HepG2 (cell line): Measurements from ENCODE around the gene RUVBL2. TPM values are rescaled to one million over a fixed set of nuclear protein-coding genes. Genes with fewer than 3 reads are reported as not detected.

ENCODE experiments used
- ATRX ChIP-seq: sonication (generic); formaldehyde crosslinking; IDR thresholded peaks from 2 replicates; pipeline ENCODE4 v1.4.0; 2020; ENCODE audit warnings: missing genetic modification reagents, borderline replicate concordance
- PCBP2 ChIP-seq: fragments of 200-400 bp; formaldehyde crosslinking; optimal IDR thresholded peaks from 2 replicates; pipeline ENCODE3; 2018; ENCODE audit warnings: low read length, low read depth; ENCODE audit not compliant: poor library complexity, severe bottlenecking
- RFX3 ChIP-seq: IDR thresholded peaks from 2 replicates; pipeline ENCODE4 v1.6.1; 2016; ENCODE audit warnings: missing biosample characterization, missing genetic modification reagents
- STAG1 ChIP-seq: sonication (generic); formaldehyde crosslinking; IDR thresholded peaks from 2 replicates; pipeline ENCODE4 v1.4.0; 2020; ENCODE audit warnings: missing genetic modification reagents
- ZNF629 ChIP-seq: sonication (generic); formaldehyde crosslinking; conservative IDR thresholded peaks from 2 replicates; pipeline ENCODE4 v1.5.0; 2020; ENCODE audit warnings: missing genetic modification reagents
- ZNF678 ChIP-seq: sonication (generic); formaldehyde crosslinking; IDR thresholded peaks from 2 replicates; pipeline ENCODE4 v1.4.0; 2020; ENCODE audit warnings: mild to moderate bottlenecking, missing genetic modification reagents
- polyA plus RNA-seq, 8 experiments: library from polyadenylated mRNA; depleted of rRNA in 3 of 8; stranded (reverse) in 7 of 8; unstranded in 1 of 8; fragments of >200 nt; fragmentation: Illumina TruSeq in 4 of 8; extraction: Trizol in 4 of 8; gene quantifications; 2 replicates each; pipeline versions ENCODE4 v1.2.1 to v1.2.3, GENCODE V29; 2011 to 2016; ENCODE audit warnings: low read depth in 4 of 8, missing spikeins in 1 of 8, mixed read lengths in 1 of 8; ENCODE audit not compliant: insufficient read depth in 1 of 8
- total RNA-seq, 5 experiments: library from RNA; depleted of rRNA; stranded (reverse); fragments of >200 nt; fragmentation: Illumina TruSeq; extraction: Trizol; gene quantifications; 2 replicates each; pipeline ENCODE4 v1.2.3, GENCODE V29; 2016; ENCODE audit warnings: low read depth in 1 of 5
- TF ChIP-seq, protein P1 (sequence below): sonication (generic); IDR thresholded peaks from 2 replicates; pipeline ENCODE4 v1.6.1; 2016; ENCODE audit warnings: low read depth, borderline replicate concordance
- TF ChIP-seq, protein P2 (sequence below): sonication (generic); formaldehyde crosslinking; IDR thresholded peaks from one replicate; pipeline ENCODE4 v1.5.1; 2020; ENCODE audit warnings: mild to moderate bottlenecking, missing genetic modification reagents; ENCODE audit errors: not compliant biosample characterization
- TF ChIP-seq, protein P3 (sequence below): sonication (generic); formaldehyde crosslinking; IDR thresholded peaks from 2 replicates; pipeline ENCODE4 v1.9.0; 2021; ENCODE audit warnings: missing genetic modification reagents, borderline replicate concordance
- TF ChIP-seq, protein P4 (sequence below): sonication (generic); formaldehyde crosslinking; IDR thresholded peaks from 2 replicates; pipeline ENCODE4 v1.9.0; 2021; ENCODE audit warnings: missing genetic modification reagents, borderline replicate concordance
- TF ChIP-seq, protein P5 (sequence below): sonication (generic); formaldehyde crosslinking; IDR thresholded peaks from 2 replicates; pipeline ENCODE4 v1.8.1; 2023; ENCODE audit warnings: mild to moderate bottlenecking, missing genetic modification reagents
- TF ChIP-seq, protein P6 (sequence below): sonication (generic); formaldehyde crosslinking; IDR thresholded peaks from 2 replicates; pipeline ENCODE4 v1.4.0; 2020; ENCODE audit warnings: missing genetic modification reagents

Gene RUVBL2
- total and polyA plus RNA-seq, 2 of the 13 experiments (the other 11 are each of a cell fraction or from before 2014, with no cell fraction given): 120 to 122 TPM

DNA sequence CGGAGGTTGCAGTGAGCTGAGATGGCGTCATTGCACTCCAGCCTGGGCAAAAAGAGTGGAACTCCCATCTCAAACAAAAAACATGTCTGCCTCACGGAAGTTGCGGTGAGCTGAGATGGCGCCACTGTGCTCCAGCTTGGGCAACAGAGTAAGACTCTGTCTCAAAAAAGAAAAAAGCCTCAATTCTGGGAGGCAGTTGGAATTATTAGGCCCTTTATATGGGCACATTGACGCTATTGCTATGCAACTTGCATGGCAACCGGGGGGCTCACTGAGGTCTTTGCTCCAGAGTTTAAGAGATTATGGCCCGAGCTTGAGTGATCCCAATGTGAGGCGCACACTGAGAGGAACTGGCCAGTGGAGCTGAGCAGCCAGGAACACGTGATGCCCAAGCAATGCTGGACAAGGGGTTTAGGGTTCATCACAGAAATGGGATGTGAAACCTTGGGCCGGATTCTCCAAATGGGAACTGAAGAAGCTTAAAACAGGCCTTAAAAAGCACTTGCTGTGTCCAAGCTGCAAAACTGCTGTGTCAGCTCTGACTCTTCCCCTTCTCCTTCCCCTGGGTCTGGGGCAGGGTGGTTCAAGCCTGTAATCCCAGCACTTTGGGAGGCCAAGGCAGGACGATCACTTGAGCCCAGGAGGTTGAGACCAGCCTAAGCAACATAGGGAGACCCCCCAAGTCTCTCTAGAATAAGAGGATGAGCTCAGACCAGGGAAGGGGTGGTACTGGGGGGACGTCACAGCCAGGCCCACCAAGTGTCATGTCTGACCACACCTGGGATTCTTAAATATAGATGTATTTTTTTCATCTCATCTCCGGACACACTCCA lies 26.1 kb upstream of the RUVBL2 start (continued):
- TF ChIP-seq, protein P1, sequence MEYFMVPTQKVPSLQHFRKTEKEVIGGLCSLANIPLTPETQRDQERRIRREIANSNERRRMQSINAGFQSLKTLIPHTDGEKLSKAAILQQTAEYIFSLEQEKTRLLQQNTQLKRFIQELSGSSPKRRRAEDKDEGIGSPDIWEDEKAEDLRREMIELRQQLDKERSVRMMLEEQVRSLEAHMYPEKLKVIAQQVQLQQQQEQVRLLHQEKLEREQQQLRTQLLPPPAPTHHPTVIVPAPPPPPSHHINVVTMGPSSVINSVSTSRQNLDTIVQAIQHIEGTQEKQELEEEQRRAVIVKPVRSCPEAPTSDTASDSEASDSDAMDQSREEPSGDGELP: no peak
- TF ChIP-seq, protein P2, sequence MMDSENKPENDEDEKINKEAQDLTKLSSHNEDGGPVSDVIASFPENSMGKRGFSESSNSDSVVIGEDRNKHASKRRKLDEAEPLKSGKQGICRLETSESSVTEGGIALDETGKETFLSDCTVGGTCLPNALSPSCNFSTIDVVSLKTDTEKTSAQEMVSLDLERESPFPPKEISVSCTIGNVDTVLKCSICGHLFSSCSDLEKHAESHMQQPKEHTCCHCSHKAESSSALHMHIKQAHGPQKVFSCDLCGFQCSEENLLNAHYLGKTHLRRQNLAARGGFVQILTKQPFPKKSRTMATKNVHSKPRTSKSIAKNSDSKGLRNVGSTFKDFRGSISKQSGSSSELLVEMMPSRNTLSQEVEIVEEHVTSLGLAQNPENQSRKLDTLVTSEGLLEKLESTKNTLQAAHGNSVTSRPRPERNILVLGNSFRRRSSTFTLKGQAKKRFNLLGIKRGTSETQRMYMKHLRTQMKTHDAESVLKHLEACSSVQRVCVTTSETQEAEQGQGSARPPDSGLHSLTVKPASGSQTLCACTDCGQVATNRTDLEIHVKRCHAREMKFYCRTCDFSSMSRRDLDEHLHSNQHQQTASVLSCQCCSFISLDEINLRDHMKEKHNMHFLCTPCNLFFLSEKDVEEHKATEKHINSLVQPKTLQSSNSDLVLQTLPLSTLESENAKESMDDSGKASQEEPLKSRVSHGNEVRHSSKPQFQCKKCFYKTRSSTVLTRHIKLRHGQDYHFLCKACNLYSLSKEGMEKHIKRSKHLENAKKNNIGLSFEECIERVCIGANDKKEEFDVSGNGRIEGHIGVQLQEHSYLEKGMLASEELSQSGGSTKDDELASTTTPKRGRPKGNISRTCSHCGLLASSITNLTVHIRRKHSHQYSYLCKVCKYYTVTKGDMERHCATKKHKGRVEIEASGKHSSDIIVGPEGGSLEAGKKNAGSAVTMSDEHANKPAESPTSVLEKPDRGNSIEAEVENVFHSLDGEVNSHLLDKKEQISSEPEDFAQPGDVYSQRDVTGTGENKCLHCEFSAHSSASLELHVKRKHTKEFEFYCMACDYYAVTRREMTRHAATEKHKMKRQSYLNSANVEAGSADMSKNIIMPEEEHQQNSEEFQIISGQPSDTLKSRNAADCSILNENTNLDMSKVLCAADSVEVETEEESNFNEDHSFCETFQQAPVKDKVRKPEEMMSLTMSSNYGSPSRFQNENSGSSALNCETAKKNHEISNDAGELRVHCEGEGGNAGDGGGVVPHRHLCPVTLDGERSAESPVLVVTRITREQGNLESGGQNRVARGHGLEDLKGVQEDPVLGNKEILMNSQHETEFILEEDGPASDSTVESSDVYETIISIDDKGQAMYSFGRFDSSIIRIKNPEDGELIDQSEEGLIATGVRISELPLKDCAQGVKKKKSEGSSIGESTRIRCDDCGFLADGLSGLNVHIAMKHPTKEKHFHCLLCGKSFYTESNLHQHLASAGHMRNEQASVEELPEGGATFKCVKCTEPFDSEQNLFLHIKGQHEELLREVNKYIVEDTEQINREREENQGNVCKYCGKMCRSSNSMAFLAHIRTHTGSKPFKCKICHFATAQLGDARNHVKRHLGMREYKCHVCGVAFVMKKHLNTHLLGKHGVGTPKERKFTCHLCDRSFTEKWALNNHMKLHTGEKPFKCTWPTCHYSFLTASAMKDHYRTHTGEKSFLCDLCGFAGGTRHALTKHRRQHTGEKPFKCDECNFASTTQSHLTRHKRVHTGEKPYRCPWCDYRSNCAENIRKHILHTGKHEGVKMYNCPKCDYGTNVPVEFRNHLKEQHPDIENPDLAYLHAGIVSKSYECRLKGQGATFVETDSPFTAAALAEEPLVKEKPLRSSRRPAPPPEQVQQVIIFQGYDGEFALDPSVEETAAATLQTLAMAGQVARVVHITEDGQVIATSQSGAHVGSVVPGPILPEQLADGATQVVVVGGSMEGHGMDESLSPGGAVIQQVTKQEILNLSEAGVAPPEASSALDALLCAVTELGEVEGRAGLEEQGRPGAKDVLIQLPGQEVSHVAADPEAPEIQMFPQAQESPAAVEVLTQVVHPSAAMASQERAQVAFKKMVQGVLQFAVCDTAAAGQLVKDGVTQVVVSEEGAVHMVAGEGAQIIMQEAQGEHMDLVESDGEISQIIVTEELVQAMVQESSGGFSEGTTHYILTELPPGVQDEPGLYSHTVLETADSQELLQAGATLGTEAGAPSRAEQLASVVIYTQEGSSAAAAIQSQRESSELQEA (CRISPR knock-in tag): peak; percentile 29
- no peak for TF ChIP-seq ZNF678 (CRISPR knock-in tag)
- TF ChIP-seq, protein P3, sequence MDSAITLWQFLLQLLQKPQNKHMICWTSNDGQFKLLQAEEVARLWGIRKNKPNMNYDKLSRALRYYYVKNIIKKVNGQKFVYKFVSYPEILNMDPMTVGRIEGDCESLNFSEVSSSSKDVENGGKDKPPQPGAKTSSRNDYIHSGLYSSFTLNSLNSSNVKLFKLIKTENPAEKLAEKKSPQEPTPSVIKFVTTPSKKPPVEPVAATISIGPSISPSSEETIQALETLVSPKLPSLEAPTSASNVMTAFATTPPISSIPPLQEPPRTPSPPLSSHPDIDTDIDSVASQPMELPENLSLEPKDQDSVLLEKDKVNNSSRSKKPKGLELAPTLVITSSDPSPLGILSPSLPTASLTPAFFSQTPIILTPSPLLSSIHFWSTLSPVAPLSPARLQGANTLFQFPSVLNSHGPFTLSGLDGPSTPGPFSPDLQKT (CRISPR knock-in tag): no peak
- TF ChIP-seq RFX3 (CRISPR knock-in tag): no peak
- TF ChIP-seq STAG1 (CRISPR knock-in tag): no peak
- TF ChIP-seq, protein P4, sequence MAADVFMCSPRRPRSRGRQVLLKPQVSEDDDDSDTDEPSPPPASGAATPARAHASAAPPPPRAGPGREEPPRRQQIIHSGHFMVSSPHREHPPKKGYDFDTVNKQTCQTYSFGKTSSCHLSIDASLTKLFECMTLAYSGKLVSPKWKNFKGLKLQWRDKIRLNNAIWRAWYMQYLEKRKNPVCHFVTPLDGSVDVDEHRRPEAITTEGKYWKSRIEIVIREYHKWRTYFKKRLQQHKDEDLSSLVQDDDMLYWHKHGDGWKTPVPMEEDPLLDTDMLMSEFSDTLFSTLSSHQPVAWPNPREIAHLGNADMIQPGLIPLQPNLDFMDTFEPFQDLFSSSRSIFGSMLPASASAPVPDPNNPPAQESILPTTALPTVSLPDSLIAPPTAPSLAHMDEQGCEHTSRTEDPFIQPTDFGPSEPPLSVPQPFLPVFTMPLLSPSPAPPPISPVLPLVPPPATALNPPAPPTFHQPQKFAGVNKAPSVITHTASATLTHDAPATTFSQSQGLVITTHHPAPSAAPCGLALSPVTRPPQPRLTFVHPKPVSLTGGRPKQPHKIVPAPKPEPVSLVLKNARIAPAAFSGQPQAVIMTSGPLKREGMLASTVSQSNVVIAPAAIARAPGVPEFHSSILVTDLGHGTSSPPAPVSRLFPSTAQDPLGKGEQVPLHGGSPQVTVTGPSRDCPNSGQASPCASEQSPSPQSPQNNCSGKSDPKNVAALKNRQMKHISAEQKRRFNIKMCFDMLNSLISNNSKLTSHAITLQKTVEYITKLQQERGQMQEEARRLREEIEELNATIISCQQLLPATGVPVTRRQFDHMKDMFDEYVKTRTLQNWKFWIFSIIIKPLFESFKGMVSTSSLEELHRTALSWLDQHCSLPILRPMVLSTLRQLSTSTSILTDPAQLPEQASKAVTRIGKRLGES (CRISPR knock-in tag): no peak
- TF ChIP-seq ZNF629 (CRISPR knock-in tag): 0 out of 2 replicates have a peak, but pooled peaks have one; percentile 5
- no peak for TF ChIP-seq ATRX (CRISPR knock-in tag)
- TF ChIP-seq, protein P5, sequence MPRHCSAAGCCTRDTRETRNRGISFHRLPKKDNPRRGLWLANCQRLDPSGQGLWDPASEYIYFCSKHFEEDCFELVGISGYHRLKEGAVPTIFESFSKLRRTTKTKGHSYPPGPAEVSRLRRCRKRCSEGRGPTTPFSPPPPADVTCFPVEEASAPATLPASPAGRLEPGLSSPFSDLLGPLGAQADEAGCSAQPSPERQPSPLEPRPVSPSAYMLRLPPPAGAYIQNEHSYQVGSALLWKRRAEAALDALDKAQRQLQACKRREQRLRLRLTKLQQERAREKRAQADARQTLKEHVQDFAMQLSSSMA (CRISPR knock-in tag): no peak
- TF ChIP-seq PCBP2: no peak
- TF ChIP-seq, protein P6, sequence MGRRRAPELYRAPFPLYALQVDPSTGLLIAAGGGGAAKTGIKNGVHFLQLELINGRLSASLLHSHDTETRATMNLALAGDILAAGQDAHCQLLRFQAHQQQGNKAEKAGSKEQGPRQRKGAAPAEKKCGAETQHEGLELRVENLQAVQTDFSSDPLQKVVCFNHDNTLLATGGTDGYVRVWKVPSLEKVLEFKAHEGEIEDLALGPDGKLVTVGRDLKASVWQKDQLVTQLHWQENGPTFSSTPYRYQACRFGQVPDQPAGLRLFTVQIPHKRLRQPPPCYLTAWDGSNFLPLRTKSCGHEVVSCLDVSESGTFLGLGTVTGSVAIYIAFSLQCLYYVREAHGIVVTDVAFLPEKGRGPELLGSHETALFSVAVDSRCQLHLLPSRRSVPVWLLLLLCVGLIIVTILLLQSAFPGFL (CRISPR knock-in tag): no peak
